GM13977 (cell line): ENCODE measurements around the gene NDUFAF7.
A peak's percentile ranks its signal among the peaks of the same experiment; 100 is the strongest.
"Not testable (repeated sequence)": the region's sequence is repeated elsewhere in the genome, so short reads cannot be mapped to it uniquely, and the experiment has no call there.

Source experiments
- DNase-seq: peaks from one replicate; pipeline ENCODE4 v3.0.0; 2012; ENCODE audit warnings: low spot score
- CTCF ChIP-seq: IDR thresholded peaks from 2 replicates; pipeline ENCODE4 v1.5.1; 2012; ENCODE audit warnings: mild to moderate bottlenecking, control low read depth; ENCODE audit not compliant: insufficient read depth; ENCODE audit errors: extremely low read depth, missing control alignments
- in situ Hi-C: fragments of 300-500 bp; cut with MboI; formaldehyde crosslinking; loops from one replicate; pipeline ENCODE4 v1.12.0; 2022; ENCODE audit warnings: low sequenced_read_pairs, low pct_unique_long_range_greater_than_20kb, mixed read lengths, inconsistent platforms; ENCODE audit not compliant: unreplicated experiment

NDUFAF7 gene

GRCh38 chr2:37191253-37191652 lies 40.2 kb upstream of the NDUFAF7 start:
- in situ Hi-C loops: no loop called here

GRCh38 chr2:37191747-37192146 lies 39.7 kb upstream of the NDUFAF7 start:
- DNase-seq: no peak
- in situ Hi-C loops: no loop called here
- no peak for TF ChIP-seq CTCF

More at GRCh38 chr2:37191253-37191652, 40.2 kb upstream of the NDUFAF7 start:
- no peak for DNase-seq
- no peak for TF ChIP-seq CTCF

DNA sequence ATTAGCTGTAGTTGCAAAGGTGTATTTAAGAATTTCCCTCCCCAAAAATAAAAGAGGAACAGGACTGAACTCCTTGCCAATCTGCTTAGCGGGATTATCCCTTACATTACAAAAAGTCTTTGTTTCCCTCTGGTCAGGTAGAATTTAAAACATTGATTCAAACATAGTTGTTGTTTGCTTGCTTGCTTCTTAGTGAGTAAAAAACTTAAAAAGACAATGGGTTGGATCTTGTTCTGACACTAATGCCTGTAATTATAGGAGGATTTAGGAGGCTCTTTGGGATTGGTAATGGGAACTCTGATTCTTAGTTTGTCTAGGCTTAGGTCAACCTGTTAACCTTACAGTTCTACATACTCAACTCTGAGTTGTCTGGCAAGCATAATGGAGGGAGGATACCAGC lies 38.9 kb upstream of the NDUFAF7 start:
- TF ChIP-seq CTCF: no peak
- in situ Hi-C loops: no loop called here
- no peak for DNase-seq

- DNase-seq, in situ Hi-C loops: not testable (repeated sequence)
These were observed 35.6 kb upstream of the NDUFAF7 start for GRCh38 chr2:37195862-37196319.

GRCh38 chr2:37196320-37197195 lies 34.9 kb upstream of the NDUFAF7 start, which contains the start of gene CEBPZOS:
Gene CEBPZOS, plus strand, starts transcription at chr2:37196496. Its CDS starts 3,209 bp downstream, at chr2:37199705.
- peak; percentile 92 for DNase-seq
- no peak for TF ChIP-seq CTCF
- in situ Hi-C loops: no loop called here

GRCh38 chr2:37198681-37199065 lies 32.8 kb upstream of the NDUFAF7 start:
- no peak for DNase-seq
- in situ Hi-C loops: no loop called here
- no peak for TF ChIP-seq CTCF

GRCh38 chr2:37201208-37201607 lies 30.2 kb upstream of the NDUFAF7 start:
- in situ Hi-C loops: no loop called here
- no peak for DNase-seq
- no peak for TF ChIP-seq CTCF
